ENCODE data around the gene FILIP1L.

GRCh38 chr3:100113723-100114412, 433 bp downstream of the FILIP1L start:
- TF ChIP-seq CTCF (IDR thresholded peaks at IDR 0.05) = no peak
- no peak for TF ChIP-seq EZH2 (IDR thresholded peaks at IDR 0.05)
- TF ChIP-seq EZH2phosphoT487 (IDR thresholded peaks at IDR 0.05) = no peak
